Measurements from ENCODE around the gene CCDC88C.

CCDC88C gene

GRCh38 chr14:91394105-91395081, 23.2 kb downstream of the CCDC88C start:
- H3K27ac ChIP-seq: no peak overlapping the region
- no peak for TF ChIP-seq CTCF (IDR thresholded peaks at IDR 0.05)
- TF ChIP-seq ZFX (IDR thresholded peaks at IDR 0.05; ENCODE audit: borderline replicate concordance): no peak

GRCh38 chr14:91392623-91393303, 24.9 kb downstream of the CCDC88C start:
- TF ChIP-seq CTCF (IDR thresholded peaks at IDR 0.05) (no peak), ZFX (IDR thresholded peaks at IDR 0.05; ENCODE audit: borderline replicate concordance) (no peak)
- H3K27ac ChIP-seq: no peak overlapping the region

GRCh38 chr14:91390165-91390778, 27.3 kb downstream of the CCDC88C start:
- no peak overlapping the region for H3K27ac ChIP-seq
- TF ChIP-seq ZFX (IDR thresholded peaks at IDR 0.05; ENCODE audit: borderline replicate concordance) (no peak), CTCF (IDR thresholded peaks at IDR 0.05) (no peak)

- TF ChIP-seq ZFX (IDR thresholded peaks at IDR 0.05; ENCODE audit: borderline replicate concordance) (no peak), CTCF (IDR thresholded peaks at IDR 0.05) (no peak)
- H3K27ac ChIP-seq: no peak overlapping the region
Measured at GRCh38 chr14:91389150-91389549, 28.5 kb downstream of the CCDC88C start.

- H3K27ac ChIP-seq: no peak overlapping the region
- TF ChIP-seq CTCF (IDR thresholded peaks at IDR 0.05): no peak
- no peak for TF ChIP-seq ZFX (IDR thresholded peaks at IDR 0.05; ENCODE audit: borderline replicate concordance)
Measured at GRCh38 chr14:91388551-91388975, 29.1 kb downstream of the CCDC88C start.

- TF ChIP-seq ZFX (IDR thresholded peaks at IDR 0.05; ENCODE audit: borderline replicate concordance) (no peak), CTCF (IDR thresholded peaks at IDR 0.05) (no peak)
- no peak overlapping the region for H3K27ac ChIP-seq
Measured at GRCh38 chr14:91387951-91388381, 29.7 kb downstream of the CCDC88C start.

Data from 22Rv1 (cell line).